Activated naive CD4-positive, alpha-beta T cell treated with anti-CD3 and anti-CD28 coated beads for 36 hours (primary cell): ENCODE data around the gene SHC3. TPM values are rescaled to one million over a fixed set of nuclear protein-coding genes. Genes with fewer than 3 reads are reported as not detected.

Experiments used
- CTCF ChIA-PET: fragments of 350-600 bp; sonication (Branson Sonifier 250); formaldehyde crosslinking; loops from one replicate; lab custom pipeline; 2021; ENCODE audit warnings: antibody characterized with exemption; lab: Charles Lee
- DNase-seq: peaks from one replicate; pipeline ENCODE4 v3.0.0-alpha.2; 2020
- H3K27ac Mint-ChIP-seq: one replicate; pipeline ENCODE4 v1.8.0; 2021; ENCODE audit warnings: mild to moderate bottlenecking, mixed read lengths
- H3K27me3 Mint-ChIP-seq: one replicate; pipeline ENCODE4 v1.8.0; 2021; ENCODE audit warnings: low read depth, mixed read lengths
- H3K36me3 Mint-ChIP-seq: one replicate; pipeline ENCODE4 v1.8.0; 2021; ENCODE audit warnings: low read depth, mixed read lengths
- H3K4me1 Mint-ChIP-seq: one replicate; pipeline ENCODE4 v1.8.0; 2021; ENCODE audit warnings: low read depth, mixed read lengths
- H3K4me3 Mint-ChIP-seq: one replicate; pipeline ENCODE4 v1.8.0; 2021; ENCODE audit warnings: mild to moderate bottlenecking, moderate library complexity, mixed read lengths
- H3K9me3 Mint-ChIP-seq: one replicate; pipeline ENCODE4 v1.8.0; 2021; ENCODE audit warnings: mixed read lengths
- intact Hi-C: fragments of 100-400 bp; cut with micrococcal nuclease; formaldehyde crosslinking; loops from one replicate; pipeline ENCODE4 v1.15.1; 2023
- total RNA-seq, 2 experiments: library from RNA; stranded (reverse); gene quantifications; one replicate each; pipeline ENCODE4 v1.2.3, GENCODE V29; 2021

SHC3 gene
- total RNA-seq, 2 experiments from 2014 or later: not detected

DNA sequence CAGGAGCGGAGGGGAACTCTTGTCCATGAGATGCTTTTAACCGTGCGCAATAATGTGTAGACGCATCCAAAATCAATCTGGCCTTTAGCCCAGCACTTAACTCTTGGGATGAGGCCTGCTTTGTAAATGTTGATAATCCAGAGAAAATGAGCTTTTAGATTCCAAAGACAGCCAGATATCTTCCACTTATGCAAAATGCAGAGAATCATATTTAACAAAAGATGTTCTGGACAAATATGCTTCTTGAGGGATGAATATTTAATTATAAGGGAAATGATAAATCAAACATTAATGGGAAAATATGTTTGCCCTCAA lies 181.7 kb downstream of the SHC3 start:
- intact Hi-C loops: no loop called here
- Mint-ChIP-seq H3K4me1 (peaks cover 6% of the 10 kb centered on the region), H3K36me3 (no peaks in the 10 kb centered on the region), H3K4me3 (no peak overlapping the region), H3K9me3 (no peaks in the 10 kb centered on the region), H3K27ac (no peak overlapping the region), H3K27me3 (peaks cover 47% of the 10 kb centered on the region)
- no peak for DNase-seq
- CTCF ChIA-PET: no interaction called here

DNA sequence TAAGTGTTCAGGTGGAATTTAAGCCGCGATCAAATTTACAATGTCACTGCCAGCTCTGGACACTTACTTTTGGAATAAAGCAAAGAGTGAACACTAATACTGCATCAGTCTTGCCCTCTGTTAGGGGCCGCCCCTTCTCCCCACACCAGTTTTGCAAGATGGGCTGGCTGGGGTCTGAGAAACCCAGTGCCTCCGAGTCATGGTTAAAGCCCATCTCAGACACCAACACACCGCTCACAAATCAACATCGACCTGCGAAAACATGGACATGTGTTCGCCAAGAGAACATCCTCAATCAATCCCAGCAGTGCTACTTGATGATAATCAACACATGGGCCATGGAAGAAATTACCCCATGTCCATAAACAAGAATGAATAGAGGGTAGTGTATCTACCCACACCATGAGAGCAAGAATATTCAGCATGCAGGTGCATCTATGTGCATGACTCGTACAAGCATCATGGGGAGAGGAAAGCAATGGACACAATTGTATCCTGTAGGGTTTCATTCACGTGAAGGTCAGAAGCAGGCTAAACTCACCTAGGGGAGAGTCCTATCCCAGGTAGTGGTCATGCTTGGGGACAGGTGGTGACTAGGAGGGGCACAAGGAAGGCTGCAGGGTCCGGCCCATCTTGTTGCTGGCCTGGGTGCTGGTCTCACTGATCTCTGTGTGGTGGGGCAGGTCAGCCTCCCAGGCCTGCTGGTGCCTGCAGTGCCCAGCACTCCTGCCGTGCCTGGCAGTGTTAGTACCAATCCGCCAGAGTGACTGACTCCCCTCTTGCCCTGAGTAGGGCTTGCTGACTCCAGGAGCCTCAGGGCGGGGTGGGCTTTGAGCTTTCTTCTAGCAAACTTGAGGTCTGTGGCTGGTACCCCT lies 182.3 kb downstream of the SHC3 start:
- no peaks in the 10 kb centered on the region for H3K36me3 Mint-ChIP-seq
- DNase-seq: no peak
- no peaks in the 10 kb centered on the region for H3K9me3 Mint-ChIP-seq
- intact Hi-C loops: no loop called here
- H3K4me3 Mint-ChIP-seq: no peak overlapping the region
- H3K4me1 Mint-ChIP-seq: peaks cover 9% of the 10 kb centered on the region
- H3K27ac Mint-ChIP-seq: no peak overlapping the region
- CTCF ChIA-PET: no interaction called here
- peaks cover 45% of the 10 kb centered on the region for H3K27me3 Mint-ChIP-seq

DNA sequence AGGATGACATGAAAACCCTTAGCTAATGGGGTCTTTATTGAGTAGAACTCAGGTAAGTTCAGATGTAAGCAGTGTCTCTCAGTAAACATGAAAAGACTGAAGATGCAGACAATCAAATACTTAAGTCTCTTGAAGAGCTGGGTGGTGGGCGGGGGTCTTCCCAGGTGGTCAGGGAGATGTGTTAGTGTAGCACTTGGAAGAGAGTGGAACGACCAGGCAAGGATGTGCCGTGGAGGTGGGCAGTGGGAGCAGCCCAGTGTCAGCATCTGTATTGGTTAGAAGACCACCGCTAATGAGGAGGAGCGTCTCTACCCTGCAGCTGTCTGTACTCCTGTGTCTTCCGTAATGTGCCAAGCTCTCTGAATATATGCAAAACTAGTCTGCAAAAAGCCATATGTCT lies 183.0 kb downstream of the SHC3 start:
- H3K36me3 Mint-ChIP-seq: no peaks in the 10 kb centered on the region
- H3K4me3 Mint-ChIP-seq: no peak overlapping the region
- intact Hi-C loops: no loop called here
- peaks cover 40% of the 10 kb centered on the region for H3K27me3 Mint-ChIP-seq
- no peak overlapping the region for H3K27ac Mint-ChIP-seq
- peaks cover 9% of the 10 kb centered on the region for H3K4me1 Mint-ChIP-seq
- no peaks in the 10 kb centered on the region for H3K9me3 Mint-ChIP-seq
- CTCF ChIA-PET: no interaction called here
- no peak for DNase-seq

DNA sequence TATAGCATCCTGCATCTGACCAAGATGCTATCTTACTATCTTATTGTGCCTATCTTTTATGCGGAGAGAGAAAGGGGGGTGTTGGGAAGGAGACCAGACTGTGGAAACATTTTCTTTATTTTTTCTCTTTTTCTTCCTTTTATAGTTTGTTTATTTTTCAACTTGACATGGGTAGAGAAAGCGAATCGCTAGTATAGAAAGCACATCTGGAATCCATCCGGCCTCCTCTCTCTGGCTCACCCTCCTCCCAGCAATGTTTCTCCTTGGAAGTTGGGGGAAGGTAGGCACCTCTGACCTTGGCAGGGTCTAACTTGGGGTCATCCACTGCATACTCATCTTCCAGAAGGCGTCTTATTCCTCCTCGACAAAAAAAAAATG lies 183.4 kb downstream of the SHC3 start:
- intact Hi-C loops: no loop called here
- CTCF ChIA-PET: no interaction called here
- no peak overlapping the region for H3K4me3 Mint-ChIP-seq
- H3K9me3 Mint-ChIP-seq: no peaks in the 10 kb centered on the region
- H3K36me3 Mint-ChIP-seq: no peaks in the 10 kb centered on the region
- no peak overlapping the region for H3K27ac Mint-ChIP-seq
- H3K27me3 Mint-ChIP-seq: peaks cover 40% of the 10 kb centered on the region
- peaks cover 11% of the 10 kb centered on the region for H3K4me1 Mint-ChIP-seq
- DNase-seq: no peak

DNA sequence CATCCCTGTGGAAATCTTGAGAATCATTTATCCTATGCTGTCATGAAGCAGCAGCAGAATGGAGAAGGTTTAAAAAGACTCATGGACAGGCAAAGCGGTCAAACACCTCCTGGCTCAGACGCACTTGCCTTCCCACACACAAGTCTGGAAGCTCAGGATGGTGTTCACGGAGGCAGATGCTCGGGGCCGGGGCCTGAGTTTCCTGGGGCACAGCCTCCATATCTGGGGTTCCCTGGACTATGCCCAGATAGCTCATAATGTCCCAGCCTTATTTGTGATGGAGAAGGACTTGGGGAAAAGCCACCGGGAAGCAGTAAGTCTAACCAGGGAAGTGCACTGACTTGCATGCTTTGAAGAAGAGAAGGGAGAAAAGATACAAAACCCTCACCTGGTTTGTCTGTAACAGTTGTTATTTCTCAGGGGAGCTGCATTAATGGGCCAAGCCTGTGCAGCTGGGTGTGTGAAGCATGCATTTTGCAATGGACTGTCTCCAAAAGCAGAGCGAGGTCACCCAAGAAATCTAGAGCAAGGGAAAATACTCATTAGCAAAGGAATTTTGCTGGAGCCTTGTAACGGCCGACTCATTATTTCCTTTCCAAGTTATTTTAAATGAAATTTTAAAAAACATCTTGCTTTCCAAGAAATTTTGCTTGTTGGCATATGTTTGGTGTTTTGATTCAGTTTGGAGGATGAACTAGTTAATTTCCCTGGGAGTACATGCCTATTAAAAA lies 184.0 kb downstream of the SHC3 start:
- no peak for DNase-seq
- Mint-ChIP-seq H3K9me3 (no peaks in the 10 kb centered on the region), H3K27me3 (peaks cover 40% of the 10 kb centered on the region), H3K4me3 (no peak overlapping the region), H3K36me3 (no peaks in the 10 kb centered on the region), H3K27ac (no peak overlapping the region), H3K4me1 (peaks cover 16% of the 10 kb centered on the region)
- intact Hi-C loops: no loop called here
- CTCF ChIA-PET: no interaction called here

DNA sequence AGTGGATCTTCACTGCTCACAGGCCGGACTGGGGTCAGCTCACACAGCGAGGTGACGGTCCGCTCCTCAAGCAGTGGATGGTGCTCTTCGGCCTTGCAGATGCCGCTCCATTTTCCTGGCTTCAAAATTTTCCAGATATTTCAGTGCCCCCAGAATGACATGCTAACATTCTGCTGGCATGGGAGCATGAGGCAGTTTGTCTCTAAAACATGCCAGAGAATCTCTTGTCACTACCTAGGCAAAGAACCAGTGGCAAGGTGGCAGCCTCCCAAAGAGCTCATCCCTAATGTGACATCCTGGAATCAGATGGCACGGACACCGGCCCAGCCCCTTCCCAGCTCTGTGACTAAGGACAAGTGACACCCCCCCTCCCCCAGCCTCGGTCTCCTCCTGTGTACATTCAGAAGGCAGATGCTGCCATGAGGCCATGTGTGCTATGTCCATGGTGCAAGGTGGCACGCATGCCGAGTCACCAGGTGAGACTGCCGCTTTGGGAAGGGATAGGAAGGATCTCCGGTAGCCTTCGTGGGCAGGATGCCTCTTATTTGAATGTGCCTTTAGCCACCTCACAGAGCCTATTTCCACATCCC lies 184.7 kb downstream of the SHC3 start:
- H3K4me1 Mint-ChIP-seq: peaks cover 22% of the 10 kb centered on the region
- H3K36me3 Mint-ChIP-seq: no peaks in the 10 kb centered on the region
- CTCF ChIA-PET: no interaction called here
- peaks cover 40% of the 10 kb centered on the region for H3K27me3 Mint-ChIP-seq
- no peak overlapping the region for H3K4me3 Mint-ChIP-seq
- no peaks in the 10 kb centered on the region for H3K9me3 Mint-ChIP-seq
- no peak overlapping the region for H3K27ac Mint-ChIP-seq
- no peak for DNase-seq
- intact Hi-C loops: no loop called here

DNA sequence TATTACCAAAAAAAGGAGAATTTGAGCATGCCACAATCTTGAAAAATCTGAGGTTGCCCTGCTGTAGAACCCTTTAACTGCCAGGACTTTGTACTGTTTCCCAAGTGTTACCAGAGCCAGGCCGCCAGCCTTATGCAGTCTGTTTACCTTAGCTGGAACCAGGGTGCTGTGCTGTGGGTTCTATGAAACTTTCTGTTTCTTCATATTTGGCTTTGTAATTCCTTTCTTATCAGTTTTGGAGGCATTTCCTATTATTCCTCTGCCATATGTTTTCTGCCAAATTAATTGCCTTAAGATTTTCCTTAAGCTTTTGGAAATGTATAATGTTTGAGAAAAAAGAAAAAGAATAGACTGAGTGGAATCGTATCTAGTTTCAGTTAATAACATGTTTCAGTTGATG lies 185.3 kb downstream of the SHC3 start:
- Mint-ChIP-seq H3K27ac (no peak overlapping the region), H3K36me3 (no peaks in the 10 kb centered on the region), H3K9me3 (no peaks in the 10 kb centered on the region), H3K27me3 (peaks cover 40% of the 10 kb centered on the region), H3K4me1 (peaks cover 29% of the 10 kb centered on the region), H3K4me3 (no peak overlapping the region)
- DNase-seq: no peak
- CTCF ChIA-PET: no interaction called here
- intact Hi-C loops: no loop called here

DNA sequence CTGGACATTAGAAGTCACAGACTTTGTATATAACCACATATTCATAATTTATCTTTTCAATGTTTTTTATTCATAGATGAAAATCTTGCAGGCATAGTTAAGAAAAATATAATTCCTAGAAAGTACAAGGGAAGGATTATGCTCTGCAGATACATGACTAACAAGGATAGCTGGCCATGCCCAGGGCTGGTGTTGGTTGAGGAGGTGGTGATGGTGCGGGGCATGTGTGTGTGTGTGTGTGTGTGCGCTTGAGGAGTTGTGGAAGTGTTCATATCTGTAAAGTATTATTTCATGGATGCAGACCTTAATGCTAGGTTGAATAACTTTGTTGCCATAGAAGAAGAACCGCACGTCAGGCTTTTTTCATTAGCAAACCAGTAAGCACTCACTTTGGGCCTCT lies 186.1 kb downstream of the SHC3 start:
- CTCF ChIA-PET: no interaction called here
- H3K9me3 Mint-ChIP-seq: no peaks in the 10 kb centered on the region
- no peak for DNase-seq
- no peaks in the 10 kb centered on the region for H3K36me3 Mint-ChIP-seq
- H3K27me3 Mint-ChIP-seq: peaks cover 40% of the 10 kb centered on the region
- H3K4me1 Mint-ChIP-seq: peaks cover 32% of the 10 kb centered on the region
- H3K27ac Mint-ChIP-seq: no peak overlapping the region
- no peak overlapping the region for H3K4me3 Mint-ChIP-seq
- intact Hi-C loops: no loop called here

DNA sequence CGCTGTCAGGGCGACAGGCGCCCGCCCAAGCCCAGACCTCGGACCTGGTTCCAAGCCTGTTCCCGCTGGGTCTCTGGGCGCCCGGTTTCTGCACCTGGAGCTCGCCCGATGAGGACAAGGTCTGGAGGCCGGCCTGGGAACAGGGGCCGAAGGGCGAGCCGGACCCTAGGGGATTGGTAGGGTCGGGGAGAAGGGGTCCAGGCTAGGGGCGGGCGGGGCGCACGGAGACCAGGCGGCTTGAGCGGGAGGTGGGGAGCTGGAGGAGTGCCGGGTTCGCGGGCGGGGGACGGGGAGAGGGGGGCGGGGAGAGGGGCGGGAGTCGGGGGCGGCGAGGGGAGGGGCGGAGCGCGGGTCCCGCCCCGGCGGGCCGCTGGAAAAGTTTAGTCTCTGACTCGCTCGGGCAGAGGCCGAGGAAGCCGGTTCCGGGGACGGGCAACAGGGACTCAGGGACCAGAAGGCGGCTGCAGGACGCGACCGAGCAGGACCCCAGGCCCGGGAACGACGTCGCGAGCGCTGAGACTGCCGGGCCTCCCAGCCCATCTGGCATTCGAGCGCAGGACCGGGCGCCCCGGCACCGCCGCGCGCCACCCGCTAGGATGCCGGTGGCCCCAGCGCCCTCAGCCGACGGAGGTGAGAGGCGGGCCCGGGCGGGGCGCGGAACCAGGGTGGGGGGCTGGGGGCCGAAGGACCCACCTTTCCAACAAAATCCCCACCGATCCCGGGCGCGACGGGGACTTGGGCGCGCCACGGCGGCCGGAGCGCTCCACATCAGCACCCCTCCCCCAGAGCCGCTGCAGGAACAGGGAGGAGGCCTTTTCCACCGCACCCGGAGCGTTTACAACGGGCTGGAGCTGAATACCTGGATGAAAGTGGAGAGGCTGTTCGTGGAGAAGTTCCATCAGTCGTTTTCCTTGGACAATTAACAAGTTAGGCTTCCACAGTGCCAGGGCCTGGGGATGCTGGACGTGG lies 187.3 kb downstream of the SHC3 start, which contains the start of gene S1PR3:
Gene S1PR3, plus strand, starts transcription at position 403 of the 969 bp plus-strand sequence. CDS start 9,733 bp downstream, outside the sequence.
- peaks cover 40% of the 10 kb centered on the region for H3K27me3 Mint-ChIP-seq
- intact Hi-C loops: no loop called here

DNA sequence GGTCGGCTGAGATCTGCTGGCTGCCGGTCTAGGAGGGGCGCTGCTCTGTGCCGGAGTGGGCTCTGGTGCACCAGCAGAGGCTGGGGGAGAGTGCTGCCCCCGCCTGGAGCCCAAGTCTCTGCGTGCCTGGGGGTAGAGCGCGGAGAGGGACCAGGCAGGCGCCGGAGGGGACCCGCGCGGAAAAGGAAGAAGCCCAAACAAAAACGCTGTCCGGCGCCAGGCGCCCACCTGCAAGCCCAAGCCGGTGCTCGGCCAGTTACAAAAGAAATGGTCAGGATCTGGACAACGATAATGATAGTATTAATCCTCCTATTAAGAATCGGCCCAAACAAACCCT lies 187.9 kb downstream of the SHC3 start:
- peak overlapping the region; percentile 48 for H3K4me3 Mint-ChIP-seq
- H3K4me1 Mint-ChIP-seq: peaks cover 42% of the 10 kb centered on the region
- no peak overlapping the region for H3K27ac Mint-ChIP-seq
- DNase-seq: no peak
- CTCF ChIA-PET: no interaction called here
- peaks cover 36% of the 10 kb centered on the region for H3K27me3 Mint-ChIP-seq
- H3K9me3 Mint-ChIP-seq: no peaks in the 10 kb centered on the region
- H3K36me3 Mint-ChIP-seq: no peaks in the 10 kb centered on the region
- intact Hi-C loops: no loop called here

More for the DNA sequence above, 187.3 kb downstream of the SHC3 start, which contains the start of gene S1PR3:
- CTCF ChIA-PET: no interaction called here
- Mint-ChIP-seq H3K4me1 (peaks cover 35% of the 10 kb centered on the region), H3K9me3 (no peaks in the 10 kb centered on the region), H3K36me3 (no peaks in the 10 kb centered on the region), H3K4me3 (peak within 1 kb of the TSS; percentile 67), H3K27ac (no peak within 1 kb of the TSS)
- peak; percentile 45 for DNase-seq

DNA sequence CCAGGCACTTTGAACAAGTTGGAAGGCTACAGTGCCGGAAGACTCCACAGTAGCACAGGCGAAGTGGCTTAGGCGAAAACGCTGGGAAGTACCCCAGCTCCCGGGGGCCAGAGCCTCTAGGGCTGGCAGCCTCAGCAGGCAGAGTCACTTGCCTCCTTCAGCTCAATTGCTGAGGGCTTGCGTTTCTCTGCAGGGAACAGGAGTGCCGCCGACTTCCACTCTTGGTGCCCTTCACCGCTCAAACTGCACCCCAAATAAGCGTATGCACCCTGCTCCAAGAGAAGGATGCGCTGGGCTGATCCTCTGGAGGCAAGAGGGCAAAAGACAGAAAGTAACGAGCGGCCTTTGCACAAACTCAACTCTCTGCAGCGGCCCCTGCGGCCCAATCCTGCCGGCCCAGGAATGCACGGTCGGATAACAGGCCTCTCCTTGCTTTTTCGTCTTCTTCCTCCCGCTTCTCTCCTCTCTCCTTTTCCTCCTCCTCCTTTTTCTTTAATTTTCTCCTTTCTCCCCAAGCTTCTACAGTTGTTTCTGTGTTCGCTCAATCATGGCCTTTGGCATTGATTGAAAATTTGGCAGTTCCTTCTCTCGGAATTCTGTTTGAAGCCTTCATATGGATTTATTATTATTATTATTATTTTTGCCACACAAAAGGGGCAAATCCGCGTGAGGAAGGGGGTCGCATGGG lies 188.4 kb downstream of the SHC3 start:
- Mint-ChIP-seq H3K4me3 (peak overlapping the region; percentile 48), H3K36me3 (no peaks in the 10 kb centered on the region), H3K27me3 (peaks cover 32% of the 10 kb centered on the region), H3K27ac (no peak overlapping the region), H3K9me3 (no peaks in the 10 kb centered on the region), H3K4me1 (peaks cover 46% of the 10 kb centered on the region)
- intact Hi-C loops: no loop called here
- no peak for DNase-seq
- CTCF ChIA-PET: no interaction called here
